Panc1 (cell line): ENCODE measurements around the gene WFS1. TPM values are rescaled to one million over a fixed set of nuclear protein-coding genes. Genes with fewer than 3 reads are reported as not detected.

Experiments used
- ATAC-seq: fragments of 200-7000 bp; cut with Tn5 transposase; 2 replicates; pipeline ENCODE4 v1.9.1; 2020; ENCODE audit warnings: mild to moderate bottlenecking, moderate library complexity
- BruUV-seq: library from RNA; stranded (reverse); fragments of 400-500 nt; replicated peaks from 2 replicates; lab custom pipeline; 2021; lab: Mats Ljungman, UMichigan
- CTCF ChIA-PET: fragments of 300-600 bp; sonication (Branson Sonifier 250); formaldehyde crosslinking; loops from one replicate; lab custom pipeline; 2022; ENCODE audit warnings: antibody characterized with exemption; lab: Charles Lee
- POLR2A ChIA-PET: fragments of 300-600 bp; sonication (Branson Sonifier 250); formaldehyde crosslinking; loops from one replicate; lab custom pipeline; 2022; ENCODE audit warnings: antibody characterized with exemption; lab: Charles Lee
- DNase-seq: peaks from one replicate; pipeline ENCODE4 v3.0.0-alpha.2; 2010; ENCODE audit warnings: low read depth, low spot score
- H3K27ac ChIP-seq: 2 replicates; pipeline ENCODE4 v1.5.1; 2011; ENCODE audit warnings: mild to moderate bottlenecking, low read length, inconsistent platforms
- H3K27me3 ChIP-seq: fragments of 200-500 bp; sonication (Bioruptor generic); 2 replicates; pipeline ENCODE4 v1.6.0; 2014; ENCODE audit warnings: low read length, inconsistent platforms; ENCODE audit not compliant: control insufficient read depth, insufficient read depth
- H3K36me3 ChIP-seq: fragments of 200-500 bp; sonication (Bioruptor generic); 2 replicates; pipeline ENCODE4 v1.5.1; 2014; ENCODE audit warnings: inconsistent platforms, mild to moderate bottlenecking, low read length, moderate library complexity; ENCODE audit not compliant: control insufficient read depth, insufficient read depth
- H3K4me1 ChIP-seq: 2 replicates; pipeline ENCODE4 v1.5.1; 2011; ENCODE audit warnings: inconsistent platforms, mild to moderate bottlenecking, low read length, moderate library complexity; ENCODE audit not compliant: control insufficient read depth, insufficient read depth
- H3K4me3 ChIP-seq, 2 experiments: 2 replicates each; pipeline ENCODE4 v1.5.1; 2011 to 2012; ENCODE audit warnings: low read depth in 2 of 2, low read length in 2 of 2, mild to moderate bottlenecking in 2 of 2, inconsistent platforms in 1 of 2, moderate library complexity in 1 of 2
- H3K9me3 ChIP-seq: fragments of 200-500 bp; sonication (Bioruptor generic); 2 replicates; pipeline ENCODE4 v1.5.1; 2014; ENCODE audit warnings: low read depth, mild to moderate bottlenecking, inconsistent platforms, low read length, moderate library complexity; ENCODE audit not compliant: control insufficient read depth, insufficient read depth
- POLR2AphosphoS5 ChIP-seq: IDR thresholded peaks from 2 replicates; pipeline ENCODE4 v1.6.1; 2012; ENCODE audit warnings: mild to moderate bottlenecking, low read depth, low read length, moderate library complexity
- SIN3A ChIP-seq: IDR thresholded peaks from 2 replicates; pipeline ENCODE4 v1.6.1; 2012; ENCODE audit warnings: low read depth, mild to moderate bottlenecking, low read length, moderate library complexity, borderline replicate concordance; ENCODE audit not compliant: insufficient read depth
- TCF7L2 ChIP-seq: IDR thresholded peaks from 2 replicates; pipeline ENCODE4 v1.6.1; 2011; ENCODE audit warnings: mild to moderate bottlenecking, low read depth, low read length, inconsistent platforms
- in situ Hi-C: cut with HindIII; loops from 2 replicates; pipeline ENCODE4 v1.10.0; 2016; ENCODE audit warnings: low sequenced_read_pairs, low pct_unique_long_range_greater_than_20kb
- intact Hi-C: fragments of 100-400 bp; cut with micrococcal nuclease; formaldehyde crosslinking; loops from one replicate; pipeline ENCODE4 v1.10.0; 2022; ENCODE audit not compliant: unreplicated experiment
- total RNA-seq: library from RNA; stranded (reverse); gene quantifications from one replicate; pipeline ENCODE4 v1.2.1, GENCODE V29; 2021; ENCODE audit not compliant: unreplicated experiment
- TF ChIP-seq, protein P1 (sequence below), 2 experiments: IDR thresholded peaks; 2 replicates each; pipeline ENCODE4 v1.6.1; 2011 to 2012; ENCODE audit warnings: low read depth in 2 of 2, control low read depth in 1 of 2, low read length in 1 of 2, mild to moderate bottlenecking in 1 of 2, moderate library complexity in 1 of 2; ENCODE audit not compliant: insufficient read depth in 1 of 2
- TF ChIP-seq, protein P2 (sequence below): fragments of 450-650 bp; IDR thresholded peaks from 2 replicates; pipeline ENCODE4 v1.5.1; 2017; ENCODE audit warnings: mild to moderate bottlenecking

The WFS1 gene
- total RNA-seq, 1 experiment from 2014 or later: 67.5 TPM

DNA sequence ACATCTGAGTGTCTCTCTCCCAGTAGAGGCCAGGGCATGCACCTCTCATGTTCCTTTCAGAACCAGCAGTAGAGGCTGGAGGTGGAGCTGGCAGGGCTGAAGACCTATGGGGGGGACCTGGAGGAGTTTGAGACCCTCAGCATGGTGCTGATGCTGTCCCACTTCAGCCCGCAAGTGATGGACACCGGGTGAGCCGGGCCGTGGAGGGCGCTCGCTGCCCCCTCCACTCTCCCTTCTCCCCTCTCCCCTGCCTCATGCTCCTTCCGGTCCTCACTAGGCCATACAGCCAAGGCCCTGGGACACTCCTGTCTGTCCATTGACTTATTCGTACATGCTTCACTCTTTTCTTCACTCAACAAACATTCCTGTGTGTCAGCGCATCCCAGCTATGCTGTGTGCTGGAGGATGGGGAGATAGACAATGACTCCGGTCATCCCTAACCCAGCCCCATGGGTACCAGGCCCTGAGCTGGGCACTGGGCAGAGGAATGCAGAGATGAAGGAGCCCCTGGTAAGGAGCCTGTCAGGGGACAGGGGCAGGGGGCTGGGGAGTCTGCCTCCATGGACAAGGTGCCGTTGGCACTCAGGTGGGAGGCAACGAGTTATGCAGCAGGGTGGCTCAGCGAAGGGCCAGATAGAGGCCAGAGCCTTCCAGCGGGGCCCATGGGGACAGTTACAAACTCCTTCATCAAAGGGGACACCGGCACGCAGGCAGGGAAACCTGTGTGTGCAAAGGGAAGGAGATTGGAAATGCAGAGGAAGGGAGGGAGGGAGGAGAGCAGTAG lies 28.4 kb upstream of the WFS1 start:
- ATAC-seq: no peak
- Histone ChIP-seq H3K9me3 (no peaks in the 10 kb centered on the region), H3K4me3 (no peak overlapping the region), H3K36me3 (no peaks in the 10 kb centered on the region), H3K4me1 (no peaks in the 10 kb centered on the region), H3K27ac (no peak overlapping the region), H3K27me3 (no peaks in the 10 kb centered on the region)
- CTCF ChIA-PET: no interaction called here
- no TSS peak for BruUV-seq
- POLR2A ChIA-PET: no interaction called here
- intact Hi-C loops: no loop called here
- in situ Hi-C loops: no loop called here
- TF ChIP-seq SIN3A: no peak
- TF ChIP-seq, protein P1, sequence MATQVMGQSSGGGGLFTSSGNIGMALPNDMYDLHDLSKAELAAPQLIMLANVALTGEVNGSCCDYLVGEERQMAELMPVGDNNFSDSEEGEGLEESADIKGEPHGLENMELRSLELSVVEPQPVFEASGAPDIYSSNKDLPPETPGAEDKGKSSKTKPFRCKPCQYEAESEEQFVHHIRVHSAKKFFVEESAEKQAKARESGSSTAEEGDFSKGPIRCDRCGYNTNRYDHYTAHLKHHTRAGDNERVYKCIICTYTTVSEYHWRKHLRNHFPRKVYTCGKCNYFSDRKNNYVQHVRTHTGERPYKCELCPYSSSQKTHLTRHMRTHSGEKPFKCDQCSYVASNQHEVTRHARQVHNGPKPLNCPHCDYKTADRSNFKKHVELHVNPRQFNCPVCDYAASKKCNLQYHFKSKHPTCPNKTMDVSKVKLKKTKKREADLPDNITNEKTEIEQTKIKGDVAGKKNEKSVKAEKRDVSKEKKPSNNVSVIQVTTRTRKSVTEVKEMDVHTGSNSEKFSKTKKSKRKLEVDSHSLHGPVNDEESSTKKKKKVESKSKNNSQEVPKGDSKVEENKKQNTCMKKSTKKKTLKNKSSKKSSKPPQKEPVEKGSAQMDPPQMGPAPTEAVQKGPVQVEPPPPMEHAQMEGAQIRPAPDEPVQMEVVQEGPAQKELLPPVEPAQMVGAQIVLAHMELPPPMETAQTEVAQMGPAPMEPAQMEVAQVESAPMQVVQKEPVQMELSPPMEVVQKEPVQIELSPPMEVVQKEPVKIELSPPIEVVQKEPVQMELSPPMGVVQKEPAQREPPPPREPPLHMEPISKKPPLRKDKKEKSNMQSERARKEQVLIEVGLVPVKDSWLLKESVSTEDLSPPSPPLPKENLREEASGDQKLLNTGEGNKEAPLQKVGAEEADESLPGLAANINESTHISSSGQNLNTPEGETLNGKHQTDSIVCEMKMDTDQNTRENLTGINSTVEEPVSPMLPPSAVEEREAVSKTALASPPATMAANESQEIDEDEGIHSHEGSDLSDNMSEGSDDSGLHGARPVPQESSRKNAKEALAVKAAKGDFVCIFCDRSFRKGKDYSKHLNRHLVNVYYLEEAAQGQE (IDR thresholded peaks at IDR 0.05; ENCODE audit: insufficient read depth in 1 of 2, low read depth in 2 of 2, low read length in 1 of 2): no peak
- TF ChIP-seq, protein P2, sequence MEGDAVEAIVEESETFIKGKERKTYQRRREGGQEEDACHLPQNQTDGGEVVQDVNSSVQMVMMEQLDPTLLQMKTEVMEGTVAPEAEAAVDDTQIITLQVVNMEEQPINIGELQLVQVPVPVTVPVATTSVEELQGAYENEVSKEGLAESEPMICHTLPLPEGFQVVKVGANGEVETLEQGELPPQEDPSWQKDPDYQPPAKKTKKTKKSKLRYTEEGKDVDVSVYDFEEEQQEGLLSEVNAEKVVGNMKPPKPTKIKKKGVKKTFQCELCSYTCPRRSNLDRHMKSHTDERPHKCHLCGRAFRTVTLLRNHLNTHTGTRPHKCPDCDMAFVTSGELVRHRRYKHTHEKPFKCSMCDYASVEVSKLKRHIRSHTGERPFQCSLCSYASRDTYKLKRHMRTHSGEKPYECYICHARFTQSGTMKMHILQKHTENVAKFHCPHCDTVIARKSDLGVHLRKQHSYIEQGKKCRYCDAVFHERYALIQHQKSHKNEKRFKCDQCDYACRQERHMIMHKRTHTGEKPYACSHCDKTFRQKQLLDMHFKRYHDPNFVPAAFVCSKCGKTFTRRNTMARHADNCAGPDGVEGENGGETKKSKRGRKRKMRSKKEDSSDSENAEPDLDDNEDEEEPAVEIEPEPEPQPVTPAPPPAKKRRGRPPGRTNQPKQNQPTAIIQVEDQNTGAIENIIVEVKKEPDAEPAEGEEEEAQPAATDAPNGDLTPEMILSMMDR: no peak
- TF ChIP-seq TCF7L2: no peak
- TF ChIP-seq POLR2AphosphoS5: no peak
- DNase-seq: no peak

DNA sequence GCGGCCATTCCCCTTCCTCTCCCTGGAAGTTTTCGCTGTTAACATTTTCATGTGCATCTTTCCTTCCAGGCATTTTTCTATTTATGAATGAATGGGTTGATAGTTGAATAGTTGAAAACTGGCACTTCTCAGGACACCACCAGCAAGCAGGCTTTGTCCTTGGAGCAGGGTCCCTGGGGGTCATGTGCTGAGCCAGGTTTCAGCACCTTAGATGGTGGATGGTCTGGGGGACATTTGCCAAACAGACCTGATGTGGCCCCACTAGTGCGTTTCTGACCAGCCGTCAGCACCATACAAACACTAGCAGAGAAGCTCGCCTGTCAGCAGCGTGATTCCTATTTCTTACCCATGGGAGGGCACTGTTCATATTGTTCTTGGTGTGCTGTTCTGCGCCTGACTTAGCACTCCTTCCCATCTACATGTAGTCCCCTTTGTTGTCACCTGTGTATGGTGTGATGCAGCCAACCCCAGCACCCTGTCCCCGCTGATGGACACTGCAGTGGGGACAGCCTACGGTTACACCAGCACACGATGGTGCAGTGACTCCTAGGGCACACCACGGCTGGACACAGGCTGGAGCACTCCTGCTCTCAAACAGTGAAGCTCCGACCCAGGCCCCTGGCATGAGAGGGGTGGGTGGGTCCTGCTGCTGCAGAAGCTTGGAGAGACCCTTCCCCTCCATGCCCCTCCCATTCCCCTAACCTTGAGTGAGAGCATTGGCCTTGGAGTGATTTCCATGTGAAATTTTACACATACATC lies 27.2 kb upstream of the WFS1 start:
- CTCF ChIA-PET: no interaction called here
- Histone ChIP-seq H3K4me3 (no peak overlapping the region), H3K27me3 (no peaks in the 10 kb centered on the region), H3K4me1 (no peaks in the 10 kb centered on the region), H3K36me3 (no peaks in the 10 kb centered on the region), H3K27ac (no peak overlapping the region), H3K9me3 (no peaks in the 10 kb centered on the region)
- POLR2A ChIA-PET: interaction anchor here (0.6 kb wide), 1 partner anchor 100 kb away, joined by 3 read pairs; no protein-coding TSS in a partner anchor
- TF ChIP-seq, protein P2: no peak
- TF ChIP-seq, protein P1 (IDR thresholded peaks at IDR 0.05; ENCODE audit: insufficient read depth in 1 of 2, low read depth in 2 of 2, low read length in 1 of 2): no peak
- intact Hi-C loops: no loop called here
- in situ Hi-C loops: no loop called here
- no peak for DNase-seq
- no TSS peak for BruUV-seq
- no peak for ATAC-seq
